HepG2 (cell line): Measurements from ENCODE around the gene AJM1. TPM values are rescaled to one million over a fixed set of nuclear protein-coding genes. Genes with fewer than 3 reads are reported as not detected.

Experiments
- ATAC-seq: fragments of 200-7000 bp; cut with Tn5 transposase; 3 replicates; pipeline ENCODE4 v1.9.1; 2020; ENCODE audit warnings: mild to moderate bottlenecking, moderate library complexity
- BruUV-seq: library from RNA; stranded (reverse); fragments of 400-500 nt; replicated peaks from 2 replicates; lab custom pipeline; 2021; lab: Mats Ljungman, UMichigan
- CTCF ChIA-PET: fragments of 300-600 bp; formaldehyde crosslinking; extraction: SDS; loops from one replicate; lab custom pipeline; 2021; ENCODE audit warnings: low total read pairs, inconsistent platforms, low intra/inter-chr PET ratio; lab: Yijun Ruan, JAX
- POLR2A ChIA-PET: fragments of 350-600 bp; sonication (Branson Sonifier 250); formaldehyde crosslinking; loops from one replicate; lab custom pipeline; 2020; ENCODE audit warnings: antibody characterized with exemption, inconsistent platforms; lab: Yijun Ruan, JAX
- DNase-seq: peaks from one replicate; pipeline ENCODE4 v3.0.0-alpha.2; 2015; ENCODE audit warnings: low spot score
- FAIRE-seq: peaks from 3 replicates; lab custom pipeline; 2011; peaks lifted over from hg19 to GRCh38; lab: Jason Lieb, UNC
- H2AFZ ChIP-seq: one replicate; pipeline ENCODE4 v1.6.1; 2011; ENCODE audit warnings: low read length, inconsistent platforms
- H3K27ac ChIP-seq: fragments of 300-600 bp; 3 replicates; pipeline ENCODE4 v1.8.0; 2011; ENCODE audit warnings: mixed run types, mild to moderate bottlenecking, mixed read lengths, low read length, inconsistent platforms; ENCODE audit not compliant: insufficient read depth; ENCODE audit errors: extremely low read length
- H3K27me3 ChIP-seq, 2 experiments: fragments of 200-600 bp in 1 of 2; 2 replicates in 1 of 2; 3 replicates in 1 of 2; pipeline versions ENCODE4 v1.6.0 to v1.8.0; 2011; ENCODE audit warnings: low read length in 2 of 2, mild to moderate bottlenecking in 2 of 2, moderate library complexity in 2 of 2, inconsistent platforms in 1 of 2; ENCODE audit not compliant: insufficient read depth in 2 of 2, control insufficient read depth in 1 of 2
- H3K36me3 ChIP-seq, 2 experiments: fragments of 200-600 bp in 1 of 2; replicated peaks in 1 of 2; 2 replicates in 1 of 2; 3 replicates in 1 of 2; pipeline versions ENCODE4 v1.5.1 to v1.8.0; 2011; ENCODE audit warnings: low read length in 2 of 2, inconsistent platforms in 1 of 2; ENCODE audit not compliant: insufficient read depth in 2 of 2, control insufficient read depth in 1 of 2
- H3K4me1 ChIP-seq: 2 replicates; pipeline ENCODE4 v1.5.1; 2012; ENCODE audit warnings: low read length, inconsistent platforms; ENCODE audit not compliant: insufficient read depth
- H3K4me2 ChIP-seq: 2 replicates; pipeline ENCODE4 v1.6.0; 2011; ENCODE audit warnings: low read depth, low read length, inconsistent platforms
- H3K4me3 ChIP-seq, 3 experiments: fragments of 200-600 bp in 1 of 3; sonication (generic), shearing (Covaris generic) in 1 of 3; replicated peaks in 1 of 3; 2 replicates each; pipeline ENCODE4 v1.5.1; 2011 to 2016; ENCODE audit warnings: low read length in 3 of 3, inconsistent platforms in 2 of 3, low read depth in 2 of 3, mild to moderate bottlenecking in 2 of 3, control low read depth in 1 of 3, mixed read lengths in 1 of 3; ENCODE audit not compliant: insufficient read depth in 1 of 3
- H3K79me2 ChIP-seq: one replicate; pipeline ENCODE4 v1.6.1; 2011; ENCODE audit warnings: low read length, inconsistent platforms; ENCODE audit not compliant: insufficient read depth
- H3K9ac ChIP-seq: 2 replicates; pipeline ENCODE4 v1.6.0; 2011; ENCODE audit warnings: mild to moderate bottlenecking, low read depth, low read length, inconsistent platforms; ENCODE audit not compliant: insufficient read depth
- H3K9me3 ChIP-seq: 2 replicates; pipeline ENCODE4 v1.5.1; 2012; ENCODE audit warnings: mild to moderate bottlenecking, low read length
- H4K20me1 ChIP-seq: 2 replicates; pipeline ENCODE4 v1.6.0; 2011; ENCODE audit warnings: inconsistent platforms, mild to moderate bottlenecking, low read length, moderate library complexity; ENCODE audit not compliant: insufficient read depth
- AGO2 ChIP-seq: fragments of 200-400 bp; formaldehyde crosslinking; optimal IDR thresholded peaks from 2 replicates; pipeline ENCODE3; 2017; ENCODE audit warnings: mild to moderate bottlenecking, low read depth, low read length, moderate library complexity
- AKAP8 ChIP-seq: sonication (generic); formaldehyde crosslinking; IDR thresholded peaks from 2 replicates; pipeline ENCODE4 v1.5.1; 2020; ENCODE audit warnings: mild to moderate bottlenecking, missing genetic modification reagents
- HINFP ChIP-seq: sonication (generic); formaldehyde crosslinking; IDR thresholded peaks from 2 replicates; pipeline ENCODE4 v1.4.0; 2020; ENCODE audit warnings: low read depth, mild to moderate bottlenecking, missing genetic modification reagents
- HNRNPLL ChIP-seq: fragments of 200-400 bp; formaldehyde crosslinking; IDR thresholded peaks from 2 replicates; pipeline ENCODE4 v1.6.1; 2017; ENCODE audit warnings: mild to moderate bottlenecking, low read depth, low read length; ENCODE audit not compliant: poor library complexity, severe bottlenecking
- LCORL ChIP-seq, 2 experiments: fragments of 450-650 bp in 1 of 2; sonication (generic) in 1 of 2; formaldehyde crosslinking in 1 of 2; IDR thresholded peaks; 2 replicates each; pipeline versions ENCODE4 v1.5.0 to v1.6.1; 2017 to 2020; ENCODE audit warnings: antibody characterized with exemption in 1 of 2, missing genetic modification reagents in 1 of 2
- NFKB2 ChIP-seq: sonication (generic); formaldehyde crosslinking; IDR thresholded peaks from 2 replicates; pipeline ENCODE4 v1.4.0; 2020; ENCODE audit warnings: missing genetic modification reagents, borderline replicate concordance
- POLR2AphosphoS5 ChIP-seq: IDR thresholded peaks from 2 replicates; pipeline ENCODE4 v1.6.1; 2012; ENCODE audit warnings: low read depth, low read length
- RBM22 ChIP-seq: fragments of 200-400 bp; formaldehyde crosslinking; optimal IDR thresholded peaks from 2 replicates; pipeline ENCODE3; 2017; ENCODE audit warnings: mild to moderate bottlenecking, low read length, moderate library complexity
- XBP1 ChIP-seq: sonication (generic); formaldehyde crosslinking; IDR thresholded peaks from 2 replicates; pipeline ENCODE4 v1.5.0; 2020; ENCODE audit warnings: missing genetic modification reagents
- ZFYVE20 ChIP-seq: sonication (generic); formaldehyde crosslinking; IDR thresholded peaks from 2 replicates; pipeline ENCODE4 v1.8.0; 2023; ENCODE audit warnings: low read depth, mild to moderate bottlenecking, moderate library complexity, missing genetic modification reagents, borderline replicate concordance
- ZNF598 ChIP-seq: sonication (generic); formaldehyde crosslinking; IDR thresholded peaks from 2 replicates; pipeline ENCODE4 v1.5.1; 2020; ENCODE audit warnings: mild to moderate bottlenecking, missing genetic modification reagents, borderline replicate concordance
- ZNF768 ChIP-seq: sonication (generic); formaldehyde crosslinking; IDR thresholded peaks from 2 replicates; pipeline ENCODE4 v1.4.0; 2020; ENCODE audit warnings: missing genetic modification reagents
- ZNF883 ChIP-seq: sonication (generic); formaldehyde crosslinking; IDR thresholded peaks from 2 replicates; pipeline ENCODE4 v1.5.1; 2020; ENCODE audit warnings: mild to moderate bottlenecking, missing genetic modification reagents; ENCODE audit errors: not compliant biosample characterization
- WGBS: methylation state at CpG from one replicate; pipeline ENCODE4 v1.1.6; 2017; ENCODE audit warnings: low lambda C conversion rate; 5-methylcytosine and 5-hydroxymethylcytosine counted together
- in situ Hi-C: cut with HindIII; loops from 2 replicates; pipeline ENCODE4 v1.10.0; 2017; ENCODE audit warnings: low pct_unique_long_range_greater_than_20kb; ENCODE audit not compliant: extremely low pct_ligation_motif_present
- intact Hi-C: fragments of 100-400 bp; cut with micrococcal nuclease; formaldehyde crosslinking; loops from one replicate; pipeline ENCODE4 v1.10.0; 2022; ENCODE audit not compliant: unreplicated experiment
- polyA plus RNA-seq, 8 experiments: library from polyadenylated mRNA; depleted of rRNA in 3 of 8; stranded (reverse) in 7 of 8; unstranded in 1 of 8; fragments of >200 nt; fragmentation: Illumina TruSeq in 4 of 8; extraction: Trizol in 4 of 8; gene quantifications; 2 replicates each; pipeline versions ENCODE4 v1.2.1 to v1.2.3, GENCODE V29; 2011 to 2016; ENCODE audit warnings: low read depth in 4 of 8, missing spikeins in 1 of 8, mixed read lengths in 1 of 8; ENCODE audit not compliant: insufficient read depth in 1 of 8
- total RNA-seq, 5 experiments: library from RNA; depleted of rRNA; stranded (reverse); fragments of >200 nt; fragmentation: Illumina TruSeq; extraction: Trizol; gene quantifications; 2 replicates each; pipeline ENCODE4 v1.2.3, GENCODE V29; 2016; ENCODE audit warnings: low read depth in 1 of 5
- TF ChIP-seq, protein P1 (sequence below): sonication (generic); formaldehyde crosslinking; conservative IDR thresholded peaks from 2 replicates; pipeline ENCODE4 v1.8.1; 2023; ENCODE audit warnings: missing genetic modification reagents
- TF ChIP-seq, protein P2 (sequence below): sonication (generic); formaldehyde crosslinking; IDR thresholded peaks from 2 replicates; pipeline ENCODE4 v1.8.1; 2023; ENCODE audit warnings: mild to moderate bottlenecking, moderate library complexity, missing genetic modification reagents
- TF ChIP-seq, protein P3 (sequence below): sonication (generic); formaldehyde crosslinking; IDR thresholded peaks from 2 replicates; pipeline ENCODE4 v1.5.0; 2020; ENCODE audit warnings: missing genetic modification reagents

The AJM1 gene
- total and polyA plus RNA-seq, 2 of the 13 experiments (the other 11 are each of a cell fraction or from before 2014, with no cell fraction given): 1.1 to 1.2 TPM

GRCh38 chr9:136839229-136840139 is 2.8 kb upstream of the AJM1 start:
- 97% methylated on average over 26 of the region's 36 CpGs for WGBS
- H3K36me3 ChIP-seq: peaks cover 10 to 11% of the 10 kb centered on the region in 2 experiments; a peak in 3 of 5 replicates
- in situ Hi-C loops: loop anchor here (10.0 kb wide), 1 partner anchor 195 kb away; the partner anchor contains the start of gene FUT7
- no peaks in the 10 kb centered on the region for H3K79me2 ChIP-seq
- CTCF ChIA-PET: no interaction called here
- no peak overlapping the region for H3K9ac ChIP-seq
- DNase-seq (no peak), FAIRE-seq (no peak), ATAC-seq (no peak)
- H3K27me3 ChIP-seq: no peaks in the 10 kb centered on the region
- H4K20me1 ChIP-seq: no peaks in the 10 kb centered on the region
- H2AFZ ChIP-seq: no peak overlapping the region
- intact Hi-C loops: no loop called here
- no peak overlapping the region for H3K4me3 ChIP-seq
- POLR2A ChIA-PET: interaction anchor here (1.5 kb wide), 1 partner anchor 47 kb away, joined by 3 read pairs; the partner anchor contains the start of gene TRAF2
- H3K4me1 ChIP-seq: peaks cover 41% of the 10 kb centered on the region
- BruUV-seq: no TSS peak
- peak overlapping the region; percentile 62 for H3K27ac ChIP-seq
- H3K4me2 ChIP-seq: no peak overlapping the region
- H3K9me3 ChIP-seq: no peaks in the 10 kb centered on the region
- TF ChIP-seq ZNF768 (CRISPR knock-in tag) (0 out of 2 replicates have a peak, but pooled peaks have one; percentile 38), AGO2 (peak; percentile 13), NFKB2 (CRISPR knock-in tag) (0 out of 2 replicates have a peak, but pooled peaks have one; percentile 4), HNRNPLL (no peak), XBP1 (CRISPR knock-in tag) (no peak), HINFP (CRISPR knock-in tag) (no peak), POLR2AphosphoS5 (0 out of 2 replicates have a peak, but pooled peaks have one; percentile 4), RBM22 (peak; percentile 77), ZFYVE20 (CRISPR knock-in tag) (no peak), ZNF883 (CRISPR knock-in tag) (peak; percentile 42), AKAP8 (peak; percentile 19; the same call in 1 of the 2 replicates), LCORL (IDR thresholded peaks at IDR 0.05) (no peak), LCORL (CRISPR knock-in tag; IDR thresholded peaks at IDR 0.05) (no peak), ZNF598 (CRISPR knock-in tag) (no peak)
- TF ChIP-seq, protein P1, sequence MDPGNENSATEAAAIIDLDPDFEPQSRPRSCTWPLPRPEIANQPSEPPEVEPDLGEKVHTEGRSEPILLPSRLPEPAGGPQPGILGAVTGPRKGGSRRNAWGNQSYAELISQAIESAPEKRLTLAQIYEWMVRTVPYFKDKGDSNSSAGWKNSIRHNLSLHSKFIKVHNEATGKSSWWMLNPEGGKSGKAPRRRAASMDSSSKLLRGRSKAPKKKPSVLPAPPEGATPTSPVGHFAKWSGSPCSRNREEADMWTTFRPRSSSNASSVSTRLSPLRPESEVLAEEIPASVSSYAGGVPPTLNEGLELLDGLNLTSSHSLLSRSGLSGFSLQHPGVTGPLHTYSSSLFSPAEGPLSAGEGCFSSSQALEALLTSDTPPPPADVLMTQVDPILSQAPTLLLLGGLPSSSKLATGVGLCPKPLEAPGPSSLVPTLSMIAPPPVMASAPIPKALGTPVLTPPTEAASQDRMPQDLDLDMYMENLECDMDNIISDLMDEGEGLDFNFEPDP (CRISPR knock-in tag): 0 out of 2 replicates have a peak, but pooled peaks have one; percentile 53
- TF ChIP-seq, protein P2, sequence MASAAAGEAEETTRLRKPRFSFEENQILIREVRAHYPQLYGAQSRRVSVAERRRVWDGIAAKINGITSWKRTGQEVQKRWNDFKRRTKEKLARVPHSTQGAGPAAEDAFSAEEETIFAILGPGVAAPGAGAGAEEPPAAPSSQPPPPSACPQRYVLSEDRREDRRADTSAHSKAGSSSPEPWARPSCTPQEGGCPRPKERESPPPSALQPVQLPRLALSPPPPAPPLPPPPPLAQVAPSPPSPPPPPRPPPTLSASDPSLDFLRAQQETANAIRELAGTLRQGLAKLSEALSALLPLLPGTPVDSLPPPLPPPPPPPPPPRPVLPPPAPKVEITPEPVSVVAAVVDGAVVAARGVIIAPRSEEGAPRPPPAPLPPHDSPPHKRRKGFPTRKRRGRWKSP (CRISPR knock-in tag): no peak
- TF ChIP-seq, protein P3, sequence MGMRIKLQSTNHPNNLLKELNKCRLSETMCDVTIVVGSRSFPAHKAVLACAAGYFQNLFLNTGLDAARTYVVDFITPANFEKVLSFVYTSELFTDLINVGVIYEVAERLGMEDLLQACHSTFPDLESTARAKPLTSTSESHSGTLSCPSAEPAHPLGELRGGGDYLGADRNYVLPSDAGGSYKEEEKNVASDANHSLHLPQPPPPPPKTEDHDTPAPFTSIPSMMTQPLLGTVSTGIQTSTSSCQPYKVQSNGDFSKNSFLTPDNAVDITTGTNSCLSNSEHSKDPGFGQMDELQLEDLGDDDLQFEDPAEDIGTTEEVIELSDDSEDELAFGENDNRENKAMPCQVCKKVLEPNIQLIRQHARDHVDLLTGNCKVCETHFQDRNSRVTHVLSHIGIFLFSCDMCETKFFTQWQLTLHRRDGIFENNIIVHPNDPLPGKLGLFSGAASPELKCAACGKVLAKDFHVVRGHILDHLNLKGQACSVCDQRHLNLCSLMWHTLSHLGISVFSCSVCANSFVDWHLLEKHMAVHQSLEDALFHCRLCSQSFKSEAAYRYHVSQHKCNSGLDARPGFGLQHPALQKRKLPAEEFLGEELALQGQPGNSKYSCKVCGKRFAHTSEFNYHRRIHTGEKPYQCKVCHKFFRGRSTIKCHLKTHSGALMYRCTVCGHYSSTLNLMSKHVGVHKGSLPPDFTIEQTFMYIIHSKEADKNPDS (CRISPR knock-in tag): 0 out of 2 replicates have a peak, but pooled peaks have one; percentile 40
